RWPE1 (cell line): ENCODE results near the gene ARHGAP27.
A peak's percentile ranks its signal among the peaks of the same experiment; 100 is the strongest.

Experiments
- CTCF ChIA-PET: fragments of 350-600 bp; sonication (Branson Sonifier 250); formaldehyde crosslinking; extraction: SDS; loops from one replicate; lab custom pipeline; 2021; lab: Yijun Ruan, JAX
- POLR2A ChIA-PET: fragments of 400-600 bp; formaldehyde crosslinking; extraction: SDS; loops from one replicate; lab custom pipeline; 2020; ENCODE audit warnings: antibody characterized with exemption; ENCODE audit not compliant: low non-redundant PET; lab: Yijun Ruan, JAX
- DNase-seq: peaks from one replicate; pipeline ENCODE4 v3.0.0; 2012; ENCODE audit warnings: low spot score
- H3K27ac ChIP-seq: fragments of 450-650 bp; 2 replicates; pipeline ENCODE4 v1.5.1; 2017
- TF ChIP-seq, protein P1 (sequence below): fragments of 450-650 bp; conservative IDR thresholded peaks from 2 replicates; pipeline ENCODE4 v1.5.1; 2017; ENCODE audit warnings: low read depth, mild to moderate bottlenecking

Gene ARHGAP27

DNA sequence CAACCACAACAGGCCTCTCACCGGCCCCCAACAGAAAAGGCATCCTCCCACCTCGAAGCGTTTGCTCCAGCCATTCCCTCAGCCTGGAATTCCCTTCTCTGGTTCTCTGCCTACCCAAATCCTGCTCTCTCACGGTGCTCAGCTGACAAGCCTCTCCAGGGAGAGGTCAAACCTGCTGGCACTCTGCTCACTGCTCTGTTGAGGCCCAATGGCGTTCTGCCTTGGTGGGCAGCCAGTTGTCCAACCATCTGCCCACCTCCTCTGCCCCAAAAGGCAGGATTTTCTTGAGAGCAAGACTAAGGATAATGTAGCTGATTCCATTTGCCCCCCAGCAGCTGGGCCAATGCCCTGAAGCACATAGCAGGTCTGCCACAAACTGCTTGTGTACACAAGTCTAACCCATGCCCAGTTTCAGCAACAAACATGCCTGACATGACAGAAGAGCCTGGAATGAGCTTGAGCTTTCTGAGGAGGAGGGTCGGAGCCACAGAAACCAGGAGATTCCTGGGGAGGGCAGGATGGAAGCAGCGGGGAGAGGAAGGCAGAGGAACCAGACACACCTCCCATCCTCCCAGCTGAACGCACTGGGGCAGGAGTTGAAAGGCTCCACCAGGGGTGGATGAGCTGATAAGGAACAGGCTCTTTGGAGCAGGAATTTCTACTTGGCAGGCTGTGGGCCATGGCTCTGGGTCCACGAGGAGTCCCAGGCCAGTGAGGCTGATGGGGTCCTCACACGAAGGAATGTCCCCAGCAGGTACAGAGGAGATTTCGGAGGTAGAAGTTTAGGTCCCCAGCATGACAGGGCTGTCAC is 23.9 kb downstream of the ARHGAP27 start:
- ChIA-PET CTCF (interaction anchor here (0.6 to 0.9 kb wide), 3 partner anchors 9 to 17 kb away, joined by 3 read pairs; no protein-coding TSS in a partner anchor), POLR2A (no interaction called here)
- TF ChIP-seq, protein P1, sequence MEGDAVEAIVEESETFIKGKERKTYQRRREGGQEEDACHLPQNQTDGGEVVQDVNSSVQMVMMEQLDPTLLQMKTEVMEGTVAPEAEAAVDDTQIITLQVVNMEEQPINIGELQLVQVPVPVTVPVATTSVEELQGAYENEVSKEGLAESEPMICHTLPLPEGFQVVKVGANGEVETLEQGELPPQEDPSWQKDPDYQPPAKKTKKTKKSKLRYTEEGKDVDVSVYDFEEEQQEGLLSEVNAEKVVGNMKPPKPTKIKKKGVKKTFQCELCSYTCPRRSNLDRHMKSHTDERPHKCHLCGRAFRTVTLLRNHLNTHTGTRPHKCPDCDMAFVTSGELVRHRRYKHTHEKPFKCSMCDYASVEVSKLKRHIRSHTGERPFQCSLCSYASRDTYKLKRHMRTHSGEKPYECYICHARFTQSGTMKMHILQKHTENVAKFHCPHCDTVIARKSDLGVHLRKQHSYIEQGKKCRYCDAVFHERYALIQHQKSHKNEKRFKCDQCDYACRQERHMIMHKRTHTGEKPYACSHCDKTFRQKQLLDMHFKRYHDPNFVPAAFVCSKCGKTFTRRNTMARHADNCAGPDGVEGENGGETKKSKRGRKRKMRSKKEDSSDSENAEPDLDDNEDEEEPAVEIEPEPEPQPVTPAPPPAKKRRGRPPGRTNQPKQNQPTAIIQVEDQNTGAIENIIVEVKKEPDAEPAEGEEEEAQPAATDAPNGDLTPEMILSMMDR = no peak
- DNase-seq = no peak
- peak overlapping the region; percentile 33 for H3K27ac ChIP-seq

DNA sequence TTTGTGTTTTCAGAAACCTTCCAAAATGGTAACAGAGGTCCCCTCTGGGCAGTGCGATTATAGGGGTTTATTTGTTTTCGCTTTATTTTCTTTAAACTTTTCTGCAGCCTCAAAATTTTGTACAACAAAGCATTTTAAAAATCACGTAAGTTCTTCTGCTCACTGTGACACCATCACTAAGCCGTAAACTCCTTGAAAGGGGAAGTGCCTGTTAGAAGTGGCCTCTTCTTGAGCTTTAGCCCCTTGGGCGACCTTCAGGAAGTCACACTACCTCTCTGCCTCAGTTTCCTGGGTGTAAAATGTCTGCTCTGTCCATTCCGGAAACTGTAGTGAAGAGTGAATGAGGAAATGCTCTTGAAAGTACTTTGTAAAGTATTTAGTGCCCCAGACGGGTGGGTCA is 26.6 kb downstream of the ARHGAP27 start:
- ChIA-PET CTCF (no interaction called here), POLR2A (no interaction called here)
- DNase-seq = no peak

DNA sequence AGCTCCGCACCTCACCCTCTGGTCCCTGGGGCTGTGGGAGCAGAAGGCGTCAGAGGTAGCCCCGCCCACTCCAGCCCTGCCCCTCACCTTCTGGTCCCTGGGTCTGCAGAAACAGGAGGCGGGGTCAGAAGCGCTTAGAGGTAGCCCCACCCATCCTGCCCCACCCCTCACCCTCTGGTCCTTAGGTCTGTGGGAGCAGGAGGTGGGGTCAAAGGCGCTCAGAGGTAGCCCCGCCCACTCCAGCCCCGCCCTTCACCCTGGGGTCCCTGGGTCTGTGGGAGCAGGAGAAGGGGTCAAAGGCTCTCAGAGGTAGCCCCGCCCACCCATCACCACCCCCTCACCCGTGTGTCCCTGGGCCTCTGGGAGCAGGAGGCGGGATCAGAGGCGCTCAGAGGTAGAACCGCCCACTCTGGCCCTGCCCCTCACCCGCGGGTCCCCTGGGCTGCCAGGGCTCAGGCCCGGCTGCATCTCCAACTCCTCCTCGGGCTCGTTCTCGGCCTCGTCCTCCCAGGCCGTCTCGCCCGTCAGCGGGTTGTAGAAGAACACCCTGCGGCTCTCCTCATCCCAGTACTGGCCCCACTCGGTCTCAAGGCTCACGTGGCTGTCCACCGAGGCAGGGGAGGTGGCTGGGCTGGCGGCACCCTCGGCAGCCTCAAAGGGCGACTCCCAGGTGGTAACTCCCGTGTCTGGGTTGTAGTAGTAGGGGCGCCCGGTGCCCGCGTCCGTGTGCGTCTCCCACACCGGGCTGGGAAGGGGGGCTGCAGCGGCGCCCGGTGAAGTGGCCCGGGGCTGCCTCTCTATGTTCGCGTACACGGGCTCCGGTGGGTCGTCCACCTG is 27.2 kb downstream of the ARHGAP27 start:
- DNase-seq = no peak
- ChIA-PET CTCF (no interaction called here), POLR2A (no interaction called here)
- peak overlapping the region; percentile 2; the same call in 1 of the 2 replicates for H3K27ac ChIP-seq
- TF ChIP-seq, protein P1 = no peak

More for the DNA sequence above, 26.6 kb downstream of the ARHGAP27 start:
- H3K27ac ChIP-seq = no peak overlapping the region
- TF ChIP-seq, protein P1 = no peak

GRCh38 chr17:45404870-45405249 is 27.8 kb downstream of the ARHGAP27 start:
- TF ChIP-seq, protein P1 = no peak
- ChIA-PET POLR2A (no interaction called here), CTCF (no interaction called here)
- H3K27ac ChIP-seq = peak overlapping the region; percentile 2; the same call in 1 of the 2 replicates
- DNase-seq = no peak

GRCh38 chr17:45403906-45404490 is 28.7 kb downstream of the ARHGAP27 start:
- no peak overlapping the region for H3K27ac ChIP-seq
- DNase-seq = no peak
- TF ChIP-seq, protein P1 = no peak
- ChIA-PET POLR2A (no interaction called here), CTCF (interaction anchor here (2.0 kb wide), 1 partner anchor 10 kb away, joined by 6 read pairs; no protein-coding TSS in a partner anchor)

DNA sequence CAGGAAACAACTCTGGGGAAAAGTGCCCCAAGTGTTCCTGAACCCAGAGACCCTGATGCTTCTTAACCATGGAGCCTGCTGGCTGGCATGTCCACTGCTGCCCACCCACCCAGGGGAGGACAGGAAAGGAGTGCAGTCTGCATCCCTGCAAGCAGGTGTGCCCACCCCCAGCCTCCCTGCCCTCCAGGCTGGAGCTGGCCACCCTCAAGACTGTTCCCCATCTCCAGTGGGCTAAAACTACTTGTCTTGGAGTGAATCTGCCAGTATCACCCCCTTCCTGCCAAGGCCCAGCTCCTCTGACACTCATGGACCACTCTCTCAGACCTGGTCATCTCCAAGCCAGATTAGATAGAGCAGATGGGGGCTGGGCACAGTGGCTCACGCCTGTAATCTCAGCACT is 29.8 kb downstream of the ARHGAP27 start:
- POLR2A ChIA-PET = no interaction called here
- CTCF ChIA-PET = interaction anchor here (0.6 to 2.0 kb wide), 2 partner anchors 9 to 179 kb away, joined by 3 to 6 read pairs; no protein-coding TSS in a partner anchor
- no peak for DNase-seq
- H3K27ac ChIP-seq = peak overlapping the region; percentile 8; the same call in 1 of the 2 replicates
- TF ChIP-seq, protein P1 = no peak
